Measurements from ENCODE around the gene RCC1.
"Not testable (repeated sequence)": the region's sequence is repeated elsewhere in the genome, so short reads cannot be mapped to it uniquely, and the experiment has no call there.

RCC1 gene

DNA sequence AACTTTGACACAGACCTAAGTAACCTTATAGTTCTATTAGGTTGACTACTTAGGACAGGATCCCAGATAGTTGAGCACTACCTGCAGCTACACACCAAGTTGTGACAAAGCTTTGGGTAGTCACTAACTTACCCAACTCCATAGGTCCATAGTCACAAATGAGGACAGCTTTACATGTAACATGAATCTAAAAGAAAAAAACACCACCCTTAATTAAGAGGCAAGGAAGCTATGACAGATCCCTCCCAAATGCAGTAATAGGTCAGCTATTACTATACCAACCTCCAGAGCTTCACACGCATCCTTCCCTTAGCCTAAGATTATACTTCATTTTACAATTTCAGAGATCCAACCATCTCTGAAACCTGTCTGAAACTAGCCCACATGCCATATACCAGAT, 73.6 kb downstream of the RCC1 start:
- H3K4me3 ChIP-seq (ENCODE audit: low read depth, low read length): no peak overlapping the region
- no peak for DNase-seq (ENCODE audit: low read depth)

DNA sequence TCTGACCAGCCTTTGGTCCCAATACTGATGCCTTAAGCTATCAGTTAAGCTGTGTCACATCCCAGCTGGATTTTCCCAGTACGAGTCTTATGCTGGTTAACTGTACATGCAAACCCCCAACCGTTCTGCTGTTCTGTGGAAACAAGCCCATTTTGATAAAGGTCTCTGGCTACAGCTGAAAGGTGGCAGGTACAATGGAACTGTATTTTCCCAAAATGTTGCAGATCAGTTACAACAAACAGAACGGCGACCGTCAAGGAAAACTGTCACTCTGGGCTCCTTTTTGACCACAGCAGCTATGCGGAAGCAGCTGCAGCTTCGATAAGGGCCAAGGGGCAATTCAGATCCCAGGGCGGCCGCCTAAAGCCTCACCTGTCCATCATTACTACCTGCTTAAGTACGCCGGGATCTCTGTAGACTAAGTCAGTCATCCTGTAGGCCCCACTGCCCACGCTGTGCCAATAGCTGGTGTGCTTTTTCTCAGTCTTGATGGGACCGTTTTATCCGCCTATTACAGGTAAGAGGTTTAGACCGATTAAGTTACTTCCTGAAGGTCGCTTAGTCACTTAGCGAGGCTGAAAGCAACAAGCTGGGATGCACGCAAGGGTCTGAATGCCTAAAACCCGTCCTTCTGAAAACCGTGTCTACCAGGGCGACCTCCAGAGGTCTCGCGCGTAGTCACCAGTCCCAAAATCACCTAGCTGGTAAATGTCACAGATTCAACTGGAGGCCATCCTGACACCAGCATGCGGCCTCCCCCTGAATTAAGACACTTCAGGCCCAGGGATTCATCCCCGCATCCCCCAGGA, 75.1 kb downstream of the RCC1 start:
- peak overlapping the region; percentile 94 for H3K4me3 ChIP-seq (ENCODE audit: low read depth, low read length)
- no peak for DNase-seq (ENCODE audit: low read depth)

DNA sequence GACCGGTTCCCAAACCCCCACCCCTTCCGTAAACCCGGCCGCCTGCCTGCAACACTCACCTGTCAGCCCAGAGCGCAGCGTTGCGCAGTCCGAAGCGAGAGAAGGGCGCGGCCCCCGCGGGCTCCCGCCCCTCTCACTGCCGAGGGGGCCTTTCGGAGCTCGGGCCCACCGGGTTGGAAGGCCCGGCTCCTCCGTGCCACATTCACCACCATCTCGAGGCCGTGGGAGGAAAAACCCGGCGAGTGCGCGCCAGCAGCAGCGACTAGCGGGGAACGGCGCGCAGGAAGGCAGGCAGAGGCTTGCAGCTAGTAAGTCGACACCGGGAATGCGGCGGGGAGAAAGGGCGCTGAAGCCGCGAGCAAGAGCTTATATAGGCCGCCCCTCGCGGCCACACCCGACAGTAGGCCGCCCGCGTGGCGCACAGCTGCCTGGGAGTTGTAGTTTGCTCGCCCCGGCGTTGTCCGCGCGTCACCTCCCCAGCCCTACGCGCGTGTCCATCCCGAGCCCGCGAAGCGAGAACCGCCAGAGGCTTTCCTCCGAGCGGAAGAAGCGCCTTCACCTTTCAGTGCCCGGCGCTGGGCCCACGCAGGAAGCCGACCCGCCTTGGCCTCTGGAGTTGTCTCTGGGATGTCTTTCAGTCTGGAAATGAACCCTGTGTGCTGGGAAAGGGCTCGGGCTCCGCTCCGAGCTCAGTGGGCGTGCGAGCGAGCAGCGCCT, 75.8 kb downstream of the RCC1 start:
- DNase-seq (ENCODE audit: low read depth): peak; percentile 85
- H3K4me3 ChIP-seq (ENCODE audit: low read depth, low read length): peak overlapping the region; percentile 94

DNA sequence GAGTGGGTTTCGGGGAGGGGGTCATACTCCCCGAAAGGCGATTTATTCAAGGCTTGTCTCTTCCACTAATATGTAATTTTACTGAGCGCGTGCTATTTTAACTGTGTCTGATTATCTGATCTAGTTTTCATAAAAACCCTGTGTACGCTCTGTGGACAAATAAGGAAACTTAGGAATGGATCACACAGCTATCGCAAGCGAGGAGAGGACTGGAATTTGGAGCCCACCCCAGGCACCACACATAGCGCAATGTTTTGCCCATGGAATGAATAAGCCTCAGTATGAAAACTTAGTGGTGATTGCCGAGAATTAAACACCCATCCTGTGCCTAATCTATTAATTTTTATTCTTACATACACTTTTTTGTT, 76.4 kb downstream of the RCC1 start:
- DNase-seq (ENCODE audit: low read depth): no peak
- peak overlapping the region; percentile 94 for H3K4me3 ChIP-seq (ENCODE audit: low read depth, low read length)

DNA sequence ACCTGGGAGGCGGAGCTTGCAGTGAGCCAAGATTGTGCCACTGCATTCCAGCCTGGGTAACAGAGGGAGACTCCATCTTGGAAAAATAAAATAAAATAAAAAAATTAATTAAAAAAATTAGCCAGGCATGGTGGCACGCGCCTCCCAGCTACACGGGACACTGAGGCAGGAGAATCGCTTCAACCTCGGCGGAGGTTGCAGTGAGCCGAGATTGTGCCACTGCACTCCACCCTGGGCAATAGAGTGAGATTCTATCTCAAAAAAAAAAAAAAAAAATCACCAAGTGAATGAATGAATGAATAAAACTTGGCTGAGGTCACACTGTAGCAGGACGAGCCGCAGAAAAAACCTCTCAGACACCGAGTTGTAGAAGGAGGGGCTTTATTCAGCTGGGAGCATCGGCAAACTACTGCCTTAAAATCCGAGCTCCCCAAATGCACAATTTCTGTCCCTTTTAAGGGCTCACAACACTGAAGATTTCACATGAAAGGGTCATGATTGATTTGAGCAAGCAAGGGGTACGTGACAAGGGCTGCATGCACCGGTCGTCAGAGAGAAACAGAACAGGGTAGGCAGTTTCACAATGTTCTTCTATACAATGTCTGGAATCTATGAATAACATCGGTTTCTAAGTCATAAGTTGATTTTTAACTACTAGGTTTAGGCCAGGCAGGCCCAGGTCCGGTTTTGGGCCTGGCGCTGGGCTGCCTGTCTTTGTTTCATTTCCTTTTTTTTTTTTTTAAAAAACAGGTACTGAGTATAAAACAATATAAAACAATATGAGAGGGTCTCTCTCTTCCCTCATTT, 80.9 kb downstream of the RCC1 start:
- not testable (repeated sequence) for DNase-seq (ENCODE audit: low read depth); H3K4me3 ChIP-seq (ENCODE audit: low read depth, low read length)
